ENCODE results near the gene LRRFIP2.

DNA sequence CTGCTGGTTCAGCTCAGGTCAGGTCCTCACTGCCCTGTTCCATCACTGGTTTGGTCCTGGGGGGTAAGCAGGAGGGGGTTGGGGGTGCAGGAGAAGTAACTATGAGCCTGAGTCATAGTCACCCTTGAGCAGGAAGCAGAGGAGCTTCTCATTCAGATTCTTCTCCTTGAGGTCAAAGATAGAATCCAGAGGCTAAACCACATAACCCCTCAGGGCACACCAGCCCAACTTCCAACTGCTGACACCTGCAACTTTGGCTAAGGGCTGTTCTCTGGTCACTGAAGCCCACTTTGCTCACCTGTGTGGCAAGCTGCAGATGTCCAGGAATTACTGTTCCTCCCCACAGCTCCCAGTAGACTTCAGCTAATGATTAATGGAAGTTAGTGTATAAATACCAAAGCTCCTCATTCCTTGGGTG lies 48.8 kb upstream of the LRRFIP2 start:
- TF ChIP-seq, protein P1, sequence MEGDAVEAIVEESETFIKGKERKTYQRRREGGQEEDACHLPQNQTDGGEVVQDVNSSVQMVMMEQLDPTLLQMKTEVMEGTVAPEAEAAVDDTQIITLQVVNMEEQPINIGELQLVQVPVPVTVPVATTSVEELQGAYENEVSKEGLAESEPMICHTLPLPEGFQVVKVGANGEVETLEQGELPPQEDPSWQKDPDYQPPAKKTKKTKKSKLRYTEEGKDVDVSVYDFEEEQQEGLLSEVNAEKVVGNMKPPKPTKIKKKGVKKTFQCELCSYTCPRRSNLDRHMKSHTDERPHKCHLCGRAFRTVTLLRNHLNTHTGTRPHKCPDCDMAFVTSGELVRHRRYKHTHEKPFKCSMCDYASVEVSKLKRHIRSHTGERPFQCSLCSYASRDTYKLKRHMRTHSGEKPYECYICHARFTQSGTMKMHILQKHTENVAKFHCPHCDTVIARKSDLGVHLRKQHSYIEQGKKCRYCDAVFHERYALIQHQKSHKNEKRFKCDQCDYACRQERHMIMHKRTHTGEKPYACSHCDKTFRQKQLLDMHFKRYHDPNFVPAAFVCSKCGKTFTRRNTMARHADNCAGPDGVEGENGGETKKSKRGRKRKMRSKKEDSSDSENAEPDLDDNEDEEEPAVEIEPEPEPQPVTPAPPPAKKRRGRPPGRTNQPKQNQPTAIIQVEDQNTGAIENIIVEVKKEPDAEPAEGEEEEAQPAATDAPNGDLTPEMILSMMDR (conservative IDR thresholded peaks at IDR 0.05; ENCODE audit: low read length) = no peak
- TF ChIP-seq EZH2phosphoT487 (IDR thresholded peaks at IDR 0.05; ENCODE audit: borderline replicate concordance) = no peak

Measured in Loucy (cell line).